Stimulated activated CD8-positive, alpha-beta memory T cell treated with anti-CD3 and anti-CD28 coated beads, Interleukin-15, amount 100 ng/mL, for 1 hour (primary cell): ENCODE data around the gene SLC22A12.

ENCODE experiments used
- DNase-seq: peaks from one replicate; pipeline ENCODE4 v3.0.0-alpha.2; 2020; ENCODE audit warnings: low read depth

Gene SLC22A12

DNA sequence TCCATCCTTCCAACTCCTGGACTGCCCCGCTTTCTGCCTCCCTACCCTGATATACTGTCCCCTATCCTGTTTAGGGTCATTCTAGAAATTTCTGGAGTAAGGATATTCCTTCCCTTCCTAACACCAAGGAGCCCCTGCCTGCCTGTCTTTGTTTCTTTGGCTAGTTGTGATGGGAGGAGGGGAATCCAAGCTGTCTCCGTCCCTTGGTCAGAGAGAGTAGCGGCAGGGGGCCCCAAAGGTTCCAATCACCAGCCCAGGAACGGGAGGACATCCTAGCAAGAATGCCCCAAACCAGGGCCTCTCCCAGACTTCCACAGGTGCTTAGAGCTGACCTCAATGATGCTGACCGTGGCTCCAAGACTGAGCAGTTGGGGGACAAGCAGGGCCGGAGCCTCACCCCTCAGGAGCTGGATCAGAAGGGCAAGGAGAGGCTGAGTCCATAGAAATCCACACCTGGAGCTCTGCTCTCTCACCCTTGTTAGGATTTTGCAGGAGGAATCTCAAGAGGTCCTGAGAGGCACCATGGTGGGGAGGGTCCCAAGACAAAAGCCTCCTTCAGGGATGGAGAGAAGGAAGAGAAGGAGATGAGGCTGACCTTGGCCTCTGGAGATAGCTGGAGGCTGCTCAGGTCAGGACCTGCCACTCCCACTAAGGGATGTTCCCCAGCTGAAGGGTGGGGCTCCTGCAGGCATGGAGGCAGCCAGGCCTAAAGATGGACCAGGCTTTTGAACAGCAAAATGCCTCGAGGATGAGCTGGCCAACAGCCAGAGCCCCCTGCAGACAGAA lies 13.6 kb downstream of the SLC22A12 start:
- no peak for DNase-seq

DNA sequence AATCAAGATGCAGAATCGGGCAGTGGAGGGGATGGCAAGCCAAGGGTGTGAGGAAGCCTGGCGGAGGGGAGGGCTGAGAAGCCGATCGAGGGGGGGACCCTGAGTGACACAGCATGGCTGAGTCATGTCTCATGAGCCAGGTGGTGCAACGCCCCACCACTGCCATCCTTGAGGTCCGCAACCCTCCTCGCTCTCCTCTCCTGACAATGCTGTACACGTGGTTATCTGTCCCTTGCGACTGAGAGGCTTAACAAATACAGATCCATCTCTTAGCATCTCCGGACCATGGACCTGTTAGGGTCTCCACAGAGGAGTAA lies 14.2 kb downstream of the SLC22A12 start:
- DNase-seq, result no peak

DNA sequence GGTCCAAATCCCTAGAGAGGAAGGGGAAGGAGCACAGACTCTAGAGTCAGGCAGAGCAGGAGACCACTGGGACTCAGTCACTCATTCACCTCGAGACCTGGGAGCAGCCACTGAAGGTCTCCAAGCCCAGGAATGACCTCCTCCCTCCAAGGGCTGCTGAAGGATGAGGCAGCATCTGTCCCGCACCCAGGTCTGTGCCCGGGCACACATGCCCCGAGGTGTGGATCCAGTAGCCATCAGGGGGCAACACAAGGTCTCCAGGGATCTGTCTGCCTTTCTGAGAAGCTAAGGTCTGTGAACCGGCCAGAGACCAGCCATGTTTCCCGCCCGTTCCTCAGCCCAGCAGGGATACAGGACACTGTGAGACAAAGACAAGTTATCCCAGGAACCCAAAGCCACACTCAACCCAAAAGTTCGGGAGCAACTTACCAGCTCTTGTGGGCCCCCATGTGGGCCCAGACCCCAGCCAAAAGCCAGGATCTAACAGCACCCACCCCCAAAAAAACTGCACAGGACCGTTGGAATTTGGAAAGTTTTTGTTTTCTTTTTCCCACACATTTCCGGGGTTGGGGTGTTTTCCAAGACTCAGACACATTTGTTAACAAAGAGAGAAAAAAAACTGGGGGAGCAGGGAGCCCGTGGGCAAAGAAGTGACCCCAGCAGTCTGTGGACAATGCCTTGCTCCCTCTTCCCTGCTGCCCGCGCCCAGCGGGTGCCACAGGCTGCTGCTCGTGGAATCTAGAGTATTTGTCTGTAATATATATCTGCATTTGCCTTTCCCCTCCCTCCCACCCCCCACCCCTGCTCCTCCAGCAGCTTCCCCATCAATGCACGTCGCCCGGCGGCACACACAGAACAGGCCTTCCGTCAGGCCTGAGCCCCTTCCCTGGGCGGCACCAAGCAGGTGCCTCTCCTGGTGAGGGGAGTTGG lies 14.9 kb downstream of the SLC22A12 start:
- no peak for DNase-seq

DNA sequence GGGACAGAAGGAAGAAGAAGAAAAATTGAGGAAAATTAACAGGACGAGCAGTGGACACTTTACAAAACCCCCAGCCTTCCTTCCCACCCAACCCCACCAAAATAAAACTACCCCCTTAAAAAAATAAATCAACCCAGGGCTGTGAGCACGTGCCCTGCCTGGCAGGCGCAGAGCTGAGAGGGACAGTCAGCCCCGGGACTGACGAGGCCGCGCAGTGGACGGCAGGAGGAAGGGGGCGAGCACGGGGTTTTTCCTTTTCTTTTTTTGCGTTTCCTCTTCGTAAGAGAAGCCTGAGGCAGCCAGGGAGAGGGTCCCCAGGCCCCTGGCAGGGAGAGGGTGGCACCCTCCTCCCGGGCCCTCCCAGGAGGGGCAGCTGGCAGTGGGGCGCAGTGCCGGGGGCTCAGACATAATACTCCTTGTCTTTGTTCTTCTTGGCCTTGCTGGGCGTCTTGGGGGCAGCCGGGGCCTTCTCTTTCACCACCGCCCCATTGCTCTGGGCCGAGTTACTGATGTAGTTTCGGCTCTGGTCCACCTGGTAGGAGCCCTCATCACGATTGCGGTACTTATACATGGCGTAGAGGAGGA lies 15.9 kb downstream of the SLC22A12 start:
- DNase-seq, result no peak

DNA sequence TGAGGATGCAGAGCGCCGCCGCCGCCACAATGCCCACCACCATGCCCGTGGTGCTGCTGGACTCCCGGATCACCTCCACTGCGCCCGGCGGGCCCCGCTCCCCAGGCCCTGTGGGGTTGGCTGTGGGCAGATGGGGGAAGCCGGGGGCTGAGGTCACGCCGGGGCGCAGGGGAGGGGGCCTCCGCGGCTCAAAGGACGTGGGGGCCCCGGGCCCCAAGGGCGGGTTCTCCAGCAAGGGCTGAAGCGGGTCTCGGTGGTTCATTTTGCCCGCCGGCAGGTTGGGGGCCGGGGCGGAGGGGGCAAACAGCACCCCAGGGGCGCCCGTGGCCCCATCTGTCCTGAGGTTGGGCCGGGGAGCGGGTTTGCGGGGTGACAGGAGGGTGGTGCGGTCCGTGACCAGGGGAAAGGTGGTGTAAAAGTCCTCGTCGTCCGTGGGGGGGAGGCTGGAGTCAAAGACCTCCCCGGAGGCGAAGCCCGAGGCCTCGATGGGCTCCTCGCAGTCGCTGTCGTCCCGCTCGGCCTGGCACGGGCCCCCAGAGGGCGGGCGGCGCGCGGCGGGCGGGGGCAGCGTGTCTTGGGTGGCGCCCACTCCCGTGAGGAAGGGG lies 16.5 kb downstream of the SLC22A12 start:
- DNase-seq, result no peak

DNA sequence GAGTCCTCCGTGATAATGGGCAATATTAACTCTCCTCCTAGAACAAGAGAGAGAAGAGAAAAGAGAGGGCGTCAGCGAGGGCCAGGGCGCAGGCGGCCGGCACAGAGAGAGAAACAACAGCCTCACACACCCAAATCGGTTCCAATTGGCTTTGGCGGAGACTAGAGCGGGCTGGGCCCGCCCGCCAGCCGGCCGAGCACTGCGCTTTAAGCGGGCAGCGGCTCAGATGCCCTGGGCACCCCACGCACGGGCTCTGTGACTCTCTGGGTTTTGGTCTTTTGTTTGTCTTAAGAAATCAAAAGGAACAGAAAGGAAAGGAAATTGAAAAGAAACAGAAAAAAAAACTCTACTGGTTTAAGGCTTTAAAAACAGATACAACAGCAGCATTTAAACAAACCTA lies 17.0 kb downstream of the SLC22A12 start:
- no peak for DNase-seq

DNA sequence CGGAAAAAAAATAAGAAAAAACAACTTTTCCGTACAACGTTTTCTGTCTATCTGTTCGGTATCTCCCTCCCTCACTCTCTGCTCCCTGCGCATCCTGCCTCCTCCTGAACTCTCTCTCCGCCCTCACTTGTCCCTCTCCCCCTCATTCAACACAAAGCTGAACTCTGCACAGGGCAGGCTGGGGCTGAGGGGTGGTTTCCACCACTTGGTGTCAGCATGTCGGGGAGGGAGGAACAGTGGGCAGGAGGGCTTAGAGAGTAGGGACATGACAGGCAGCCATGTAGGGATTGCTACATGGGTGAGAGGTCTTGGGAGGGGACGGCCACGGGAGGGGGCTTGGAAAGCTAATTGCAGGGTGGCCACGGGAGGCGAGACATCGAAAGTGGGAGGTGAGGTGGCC lies 17.6 kb downstream of the SLC22A12 start:
- no peak for DNase-seq

DNA sequence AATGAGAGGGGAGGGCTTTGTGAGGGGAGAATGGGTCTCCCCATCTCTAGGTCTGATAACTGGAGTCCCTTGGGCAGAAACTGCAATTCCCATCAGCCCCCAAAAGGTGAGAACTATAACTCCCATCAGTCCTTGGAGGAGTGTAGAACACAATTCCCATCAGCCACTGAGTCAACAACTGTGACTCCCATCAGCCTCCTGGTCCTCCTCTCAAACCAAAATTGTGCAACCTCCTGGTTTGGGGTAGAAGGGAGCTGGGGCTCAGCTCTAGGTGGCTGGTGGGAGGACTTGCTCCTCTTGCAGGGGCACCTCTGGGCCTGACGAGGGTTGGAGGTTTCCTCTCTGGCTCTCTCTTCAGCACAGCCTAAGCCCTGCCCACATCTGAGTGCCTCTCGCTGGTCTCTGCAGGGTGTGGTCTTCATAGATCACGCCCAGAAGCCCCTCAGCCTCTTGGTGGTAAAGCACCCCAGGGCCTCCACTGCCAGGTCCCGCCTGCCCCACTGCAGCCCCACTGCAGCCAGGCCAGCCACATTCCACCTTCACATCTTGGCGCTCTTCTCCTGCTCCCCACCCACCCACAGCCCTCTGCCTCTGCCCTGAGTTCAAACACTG lies 18.5 kb downstream of the SLC22A12 start:
- no peak for DNase-seq

DNA sequence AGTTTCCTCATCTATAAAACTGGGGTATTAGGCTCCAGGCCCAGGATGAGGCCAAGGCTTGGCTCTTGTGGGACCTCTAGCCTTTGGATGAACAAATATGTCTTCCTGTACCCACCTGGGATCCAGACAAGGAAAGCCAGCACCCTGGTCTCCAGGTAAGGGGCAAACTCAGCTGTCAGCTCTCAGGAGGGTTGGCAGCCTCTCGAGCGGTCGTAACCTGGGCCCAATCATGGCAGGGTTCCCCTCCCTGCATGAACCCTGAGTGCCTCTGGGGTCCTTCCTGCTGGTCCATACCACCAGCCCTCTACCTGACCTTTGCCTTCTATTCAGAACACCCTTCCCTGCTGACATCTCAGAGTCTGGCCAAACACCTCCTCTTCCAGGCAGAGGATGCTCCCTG lies 19.6 kb downstream of the SLC22A12 start:
- no peak for DNase-seq

DNA sequence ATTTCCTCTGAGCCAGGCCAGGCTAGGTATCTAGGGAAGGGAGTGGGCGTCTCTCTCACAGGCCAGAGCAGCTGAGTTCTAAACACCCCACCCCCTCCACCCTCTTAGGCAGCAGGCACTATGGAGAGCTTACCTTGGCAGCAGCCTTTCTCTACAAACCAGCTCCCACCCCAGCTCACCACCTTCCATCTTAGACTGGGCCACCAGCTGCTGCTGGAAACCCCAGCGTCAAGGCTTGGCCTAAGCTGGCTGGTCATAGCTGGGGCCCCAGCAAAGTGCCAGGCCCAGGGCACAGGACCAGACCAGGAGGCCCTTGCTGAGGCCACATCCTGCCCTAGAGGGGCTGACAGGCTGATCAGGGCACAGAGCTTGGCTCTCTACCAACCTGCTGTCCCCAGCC lies 20.2 kb downstream of the SLC22A12 start:
- no peak for DNase-seq

DNA sequence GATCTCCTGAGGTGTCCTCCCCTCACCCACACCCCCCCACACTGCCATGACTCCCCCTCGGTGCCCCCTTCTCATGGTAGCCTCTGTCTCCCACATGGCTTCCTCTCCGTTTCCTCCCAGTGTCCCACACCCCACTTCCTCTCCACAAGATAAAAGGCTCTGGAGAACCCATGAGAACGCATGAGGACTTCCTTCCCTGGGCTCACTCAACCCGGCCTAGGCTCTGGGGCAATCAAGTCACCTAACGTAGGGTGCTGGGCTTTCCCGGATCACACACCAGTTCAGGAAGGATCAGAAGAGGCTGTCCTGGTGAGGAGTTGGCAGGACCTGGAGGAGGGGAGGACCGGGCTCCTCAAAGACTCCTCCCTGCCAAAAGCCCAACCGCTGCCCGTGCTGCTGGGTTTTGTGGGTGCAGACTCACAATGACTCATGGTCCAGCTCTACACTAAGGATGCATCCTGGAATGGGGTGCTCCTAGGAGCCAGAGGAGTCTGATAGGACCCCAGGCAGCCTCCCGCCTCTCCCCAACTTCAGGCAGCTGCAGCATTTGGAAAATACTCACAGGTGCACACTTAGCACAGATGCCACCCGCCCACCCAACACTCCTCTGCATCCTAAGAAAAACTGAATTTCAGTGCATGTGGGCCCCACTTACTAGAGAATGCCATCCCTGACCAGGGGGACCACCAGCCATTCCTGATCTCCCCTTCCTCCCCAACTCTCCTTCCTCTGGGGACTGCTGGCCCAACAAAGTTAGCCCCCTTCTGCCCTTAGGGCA lies 21.0 kb downstream of the SLC22A12 start:
- DNase-seq, result no peak

DNA sequence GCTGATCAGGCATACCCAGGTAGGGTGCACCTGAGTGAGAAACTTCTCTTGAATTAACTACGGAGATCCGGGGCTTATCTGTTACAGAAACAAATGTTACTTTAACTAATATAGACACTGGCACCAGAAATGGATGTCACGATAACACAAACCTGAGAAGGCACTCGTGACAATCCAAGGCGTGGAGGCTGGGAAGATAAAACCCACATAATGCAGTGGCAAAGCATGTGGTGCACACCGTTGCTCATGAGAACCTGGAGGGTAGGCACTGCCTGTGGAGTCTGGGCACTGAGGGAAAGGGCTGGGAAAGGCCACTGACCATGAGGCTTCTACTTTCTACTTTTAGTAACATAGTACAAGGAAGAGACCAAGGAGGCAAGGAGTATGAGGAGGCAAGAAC lies 22.6 kb downstream of the SLC22A12 start:
- DNase-seq, result no peak

DNA sequence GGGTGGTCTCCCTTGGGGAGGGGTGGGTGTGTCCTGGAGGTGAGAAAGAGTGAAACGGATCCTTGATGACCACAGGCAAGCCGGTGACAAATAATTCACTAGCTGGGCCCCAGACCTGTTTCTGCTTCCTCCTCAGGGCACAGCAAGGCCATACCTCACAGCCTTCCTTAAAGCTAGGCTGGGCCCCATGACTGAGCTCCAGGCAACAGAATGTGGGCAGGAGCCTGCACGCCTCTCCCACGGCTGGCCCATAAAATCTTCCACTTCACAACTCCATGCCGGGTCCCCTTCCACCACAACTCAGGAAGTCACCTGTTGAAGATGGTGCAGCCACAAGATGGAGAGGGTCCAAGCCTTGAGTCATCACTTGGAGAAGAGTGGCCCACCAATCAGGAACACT lies 23.9 kb downstream of the SLC22A12 start:
- no peak for DNase-seq

DNA sequence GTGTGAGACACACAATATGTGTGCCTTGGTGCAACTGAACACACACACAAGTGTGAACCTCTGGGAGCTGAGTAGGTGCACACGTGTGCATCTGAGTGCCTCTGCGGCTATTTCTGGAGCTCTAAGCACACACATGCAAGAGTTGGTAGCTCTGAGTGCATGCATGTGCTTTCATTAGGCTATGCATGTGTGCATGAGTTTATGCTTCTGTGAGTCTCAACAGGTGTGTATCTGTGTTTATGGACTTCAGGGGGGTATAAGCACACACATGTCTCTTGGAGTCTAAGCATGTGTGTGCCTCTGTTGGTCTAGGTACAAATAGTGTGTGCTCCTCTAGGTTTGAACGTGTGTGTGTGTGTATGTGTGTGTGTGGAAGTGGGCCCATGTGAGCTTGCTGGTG lies 25.8 kb downstream of the SLC22A12 start:
- DNase-seq, result no peak

DNA sequence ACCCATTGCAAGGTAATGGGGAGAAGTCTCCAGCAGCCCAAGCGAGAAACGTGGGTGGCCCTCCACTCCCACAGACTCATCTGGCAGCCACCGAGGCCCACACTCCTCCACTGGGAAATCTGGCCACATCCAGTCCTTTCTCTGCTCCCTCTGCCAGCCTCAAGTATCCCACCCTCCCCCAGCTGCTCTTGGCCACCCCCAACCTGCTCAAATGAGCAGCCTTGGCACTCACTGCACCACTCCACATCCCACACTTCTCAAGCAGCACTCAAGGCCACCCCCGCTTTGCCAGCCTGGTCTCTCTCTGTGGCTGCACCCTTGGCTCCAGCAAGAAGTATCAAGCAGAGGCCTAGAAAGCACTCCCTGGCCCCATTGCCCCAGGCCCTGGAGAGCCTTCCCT lies 28.2 kb downstream of the SLC22A12 start:
- no peak for DNase-seq

DNA sequence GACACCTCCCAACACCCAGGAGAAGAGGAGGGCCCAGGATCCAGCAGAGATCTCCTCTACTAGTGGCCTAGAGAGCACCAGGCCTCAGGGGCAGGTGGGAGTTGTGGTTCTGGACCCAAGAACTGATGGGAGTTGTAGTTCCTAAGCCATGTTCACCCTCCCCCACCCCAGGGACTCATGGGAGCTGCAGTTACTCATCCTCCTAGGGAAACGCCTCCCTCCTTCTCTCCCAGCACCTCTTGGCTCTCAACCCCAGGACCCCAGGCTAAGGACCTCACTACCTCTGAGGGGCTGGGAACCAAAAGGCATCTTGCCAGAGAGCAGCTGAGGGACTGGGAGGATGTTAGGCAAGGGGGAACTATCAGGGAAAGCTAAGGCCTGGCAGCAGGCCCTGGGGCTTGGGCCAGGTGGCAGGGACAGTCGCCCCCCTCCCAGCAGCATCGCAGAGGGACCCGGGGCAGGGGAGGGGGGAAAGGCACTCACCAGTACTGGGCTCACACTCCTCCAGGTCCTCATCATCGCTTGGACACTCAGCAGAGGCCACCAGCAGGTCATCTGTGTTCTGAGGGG lies 28.9 kb downstream of the SLC22A12 start:
- no peak for DNase-seq

DNA sequence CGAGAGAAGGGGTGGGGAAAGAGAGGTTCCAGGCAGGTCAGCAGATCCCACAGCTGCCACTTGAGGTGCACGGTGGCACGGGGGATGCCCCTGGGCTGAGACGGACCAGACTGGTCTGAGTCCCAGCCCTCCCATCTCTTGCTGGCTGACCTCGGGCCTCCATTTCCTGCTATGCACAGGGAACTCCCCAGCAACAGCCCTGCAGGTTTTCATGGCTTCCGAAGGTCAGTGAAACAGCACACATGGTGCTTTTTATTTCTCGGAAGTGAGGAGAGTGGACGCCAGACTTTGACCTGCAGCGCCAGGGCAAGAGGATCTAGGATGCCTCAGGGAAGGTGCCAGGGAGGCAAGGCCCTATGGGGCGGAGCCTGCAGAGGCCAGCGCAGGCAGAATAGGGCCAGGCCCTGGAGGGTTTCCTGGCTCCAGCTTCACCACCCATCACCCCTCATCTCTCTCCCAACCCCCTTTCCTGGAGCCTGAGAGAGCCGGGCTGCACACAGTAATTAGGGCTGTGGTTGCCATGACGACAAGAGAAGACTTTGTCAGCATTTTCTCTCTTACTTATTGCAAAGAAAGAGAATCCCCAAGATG lies 29.5 kb downstream of the SLC22A12 start:
- DNase-seq, result no peak

DNA sequence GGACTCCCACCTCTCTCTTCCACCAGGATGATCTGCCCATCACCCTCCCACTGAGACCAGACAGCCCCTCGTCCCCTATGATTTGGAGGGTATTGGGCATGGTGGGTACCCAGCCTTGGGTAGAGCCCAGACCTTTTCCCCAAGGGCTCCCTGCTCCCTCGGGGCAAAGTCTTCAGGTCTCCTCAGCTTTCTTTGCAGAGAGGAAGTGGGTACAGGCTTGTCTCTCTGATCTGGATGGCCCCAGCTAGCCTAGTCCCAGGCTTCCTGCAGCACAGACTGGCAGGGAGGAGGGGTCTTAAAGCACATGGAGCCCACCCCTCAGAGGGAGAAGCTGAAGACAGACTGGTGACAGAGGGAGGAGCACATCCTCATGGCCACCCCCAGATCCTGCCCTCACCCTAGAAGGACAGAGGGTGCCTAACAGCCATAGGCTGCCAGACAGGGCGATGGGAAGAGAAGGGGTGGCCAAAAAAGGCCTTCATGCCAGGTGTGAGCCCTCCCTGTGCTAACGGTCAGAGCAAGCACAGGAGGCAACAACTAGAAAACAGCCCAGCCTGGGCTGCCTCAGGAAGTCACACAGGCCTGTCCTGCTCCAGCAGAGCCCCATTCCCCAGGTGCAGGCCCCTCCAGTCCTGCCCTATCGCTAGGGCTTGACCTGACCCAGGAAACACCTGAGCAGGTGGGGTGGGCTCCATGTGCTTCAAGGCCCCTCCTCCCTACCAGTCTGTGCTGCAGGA lies 30.4 kb downstream of the SLC22A12 start:
- DNase-seq, result no peak

DNA sequence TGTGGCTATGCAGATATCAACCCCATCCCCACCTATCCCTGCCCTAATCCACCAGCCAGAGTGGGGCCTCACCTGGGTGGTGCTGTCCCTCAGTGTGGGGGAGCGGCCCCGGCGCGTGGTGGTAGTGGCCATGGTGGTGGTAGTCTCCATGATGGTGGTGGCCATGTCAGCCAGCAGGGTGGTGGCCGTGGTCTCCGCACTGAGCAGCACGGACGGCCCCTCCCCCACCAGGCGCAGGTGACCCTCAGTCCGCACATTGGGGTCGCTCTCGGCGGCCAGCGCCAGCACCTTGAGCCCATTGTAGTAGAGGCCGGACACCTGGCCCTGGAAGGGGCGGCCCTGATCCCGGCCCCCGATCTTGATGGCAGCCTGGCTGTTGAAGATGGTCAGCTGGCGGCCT lies 31.7 kb downstream of the SLC22A12 start:
- DNase-seq, result no peak

DNA sequence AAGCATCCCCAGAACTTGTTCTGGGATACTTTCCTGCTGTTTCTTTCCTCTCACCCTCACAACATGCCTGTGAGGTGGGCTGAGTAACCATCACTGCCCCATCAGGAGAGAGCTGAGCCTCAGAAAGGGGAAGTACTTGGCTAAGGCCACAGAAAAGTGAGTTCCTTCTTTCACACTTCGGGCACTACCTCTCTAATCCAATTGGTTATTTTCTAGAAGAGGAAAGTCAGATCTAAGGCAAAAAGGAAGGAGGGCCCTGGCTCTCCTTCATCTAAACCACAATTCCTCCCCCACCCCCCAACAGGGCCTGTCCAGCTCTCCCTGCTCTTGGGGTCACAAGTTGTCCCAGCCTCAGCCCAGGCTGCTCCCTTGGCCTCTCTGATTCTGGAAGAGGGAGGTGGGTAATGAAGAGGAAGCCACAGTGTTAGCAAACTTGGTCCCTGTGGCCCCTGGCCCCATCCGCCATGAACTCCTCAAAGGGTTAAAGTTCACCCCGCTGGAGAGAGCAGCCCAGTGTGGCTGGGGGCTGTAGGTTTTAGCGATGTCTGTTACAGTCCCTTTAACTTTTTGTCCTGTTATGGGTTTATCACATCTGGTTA lies 34.0 kb downstream of the SLC22A12 start:
- no peak for DNase-seq
